GM21390 (cell line): Measurements from ENCODE around the gene ZNF200.
"Not testable (repeated sequence)": the region's sequence is repeated elsewhere in the genome, so short reads cannot be mapped to it uniquely, and the experiment has no call there.

Experiments used
- ATAC-seq: cut with Tn5 transposase; IDR thresholded peaks from one replicate; pipeline ENCODE4 v1.9.1; 2021; ENCODE audit not compliant: unreplicated experiment

The ZNF200 gene

DNA sequence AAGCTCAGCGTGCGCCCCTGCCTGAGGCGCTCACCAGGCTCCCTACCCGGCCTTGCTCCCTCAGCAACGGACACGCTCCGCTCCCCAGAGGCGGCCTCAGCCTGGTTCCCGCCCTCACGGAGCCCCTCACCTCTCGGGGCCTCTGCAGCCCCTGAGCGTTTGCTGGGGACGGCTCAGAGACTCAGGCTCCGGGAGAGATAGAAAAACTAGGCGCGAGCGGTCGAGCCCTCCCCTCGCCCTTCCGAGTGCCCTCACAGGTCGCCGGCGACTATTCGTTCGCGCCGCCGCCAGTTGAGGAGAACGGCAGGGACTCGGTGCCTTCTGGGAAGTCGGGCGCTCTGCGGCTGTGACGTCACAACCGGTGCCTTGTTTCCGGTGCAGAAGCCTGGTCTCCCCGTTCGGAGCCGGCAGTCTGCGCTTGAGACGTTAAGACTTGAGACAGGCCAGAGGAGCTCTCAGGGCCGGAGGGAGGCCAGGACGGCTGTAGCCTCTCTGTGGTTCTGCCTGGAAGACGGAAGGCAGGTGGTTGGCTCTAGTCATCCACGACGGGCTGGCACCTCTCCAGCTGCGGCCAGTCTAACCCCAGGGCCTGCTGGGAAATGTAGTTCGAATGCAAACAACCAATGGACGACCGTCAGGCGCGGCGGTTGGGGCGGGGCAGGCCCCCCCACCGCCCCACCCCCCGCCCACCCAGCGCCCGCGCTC is at the start of gene ZNF200:
ZNF200 (minus strand) TSS at position 302 of the 705 bp plus-strand sequence. CDS start 1,403 bp downstream, outside the sequence.
- ATAC-seq, result peak; percentile 90

- ATAC-seq, result no peak
Observed at GRCh38 chr16:3283543-3284447, 48.8 kb upstream of the ZNF200 start.

- peak; percentile 78 for ATAC-seq
Observed at GRCh38 chr16:3282730-3283542, 48.0 kb upstream of the ZNF200 start, which contains the start of gene ZNF263. Gene ZNF263, plus strand, starts transcription at chr16:3283491. Its CDS starts 328 bp downstream, at chr16:3283819.

- ATAC-seq, result peak; percentile 22
Observed at GRCh38 chr16:3282103-3282729, 47.3 kb upstream of the ZNF200 start.

DNA sequence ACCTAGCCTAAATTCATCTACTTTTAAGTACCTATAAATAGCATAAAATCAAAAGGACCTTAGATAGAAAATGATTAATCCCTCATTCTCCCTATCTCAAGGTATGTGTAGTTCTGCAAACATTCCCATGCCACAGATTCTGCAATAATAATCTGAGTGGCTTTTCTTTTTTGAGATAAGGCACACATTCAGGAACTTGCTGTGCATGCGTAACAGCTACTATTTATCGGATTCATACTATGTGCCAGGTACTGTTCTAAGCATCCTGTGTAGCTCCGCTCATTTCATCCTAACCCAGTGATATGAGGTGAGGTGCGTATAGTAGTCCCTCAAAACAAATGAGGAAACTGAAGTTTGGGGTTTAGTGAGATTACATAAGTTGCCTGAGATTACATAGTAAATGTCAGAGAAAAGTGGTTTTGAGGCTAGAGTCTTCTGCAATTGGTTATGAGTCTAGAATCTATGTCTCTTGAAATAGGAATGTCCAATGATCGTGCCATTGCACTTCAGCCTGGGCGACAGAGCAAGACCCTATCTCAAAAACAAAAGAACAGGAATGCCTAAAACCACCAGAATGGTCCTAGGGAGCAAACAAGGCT is 46.4 kb upstream of the ZNF200 start:
- no peak for ATAC-seq

DNA sequence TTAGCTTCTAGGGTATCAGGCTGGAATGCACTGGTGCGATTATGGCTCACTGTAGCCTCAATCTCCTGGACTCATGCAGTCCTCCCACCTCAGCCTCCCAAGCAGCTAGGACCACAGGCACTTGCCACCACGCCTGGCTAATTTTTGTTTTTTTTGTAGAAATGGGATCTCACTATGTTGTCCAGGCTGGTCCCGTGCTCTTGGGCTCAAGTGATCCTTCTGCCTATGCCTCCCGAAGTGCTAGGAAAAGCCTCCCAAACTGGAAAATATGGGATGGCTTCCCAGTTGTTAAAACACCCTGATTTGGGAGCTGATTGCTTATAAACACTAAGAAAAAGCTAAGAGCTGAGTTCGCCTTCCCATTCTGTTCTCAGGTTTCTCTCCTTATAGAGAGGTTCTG is 41.7 kb upstream of the ZNF200 start:
- no peak for ATAC-seq

DNA sequence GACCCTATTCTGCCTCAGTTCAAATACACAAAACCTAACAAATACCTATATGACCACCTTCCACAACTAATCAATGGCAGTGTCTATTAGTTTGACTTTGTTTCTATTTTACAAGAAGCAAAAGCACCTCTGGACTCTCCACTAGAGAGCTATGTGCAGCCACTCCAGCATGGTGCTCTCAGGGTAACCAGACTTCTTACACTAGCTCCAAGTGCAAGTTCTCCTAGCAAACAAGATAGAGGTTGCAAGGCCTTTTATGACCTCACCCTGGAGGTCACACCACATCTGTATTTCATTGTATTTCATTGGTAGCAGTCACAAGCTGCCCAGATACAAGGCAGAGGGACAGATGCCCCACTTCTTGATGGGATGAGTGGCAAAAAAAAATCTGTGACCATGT is 40.0 kb upstream of the ZNF200 start:
- ATAC-seq, result no peak

GRCh38 chr16:3274490-3274889 is 39.5 kb upstream of the ZNF200 start:
- ATAC-seq, result no peak

DNA sequence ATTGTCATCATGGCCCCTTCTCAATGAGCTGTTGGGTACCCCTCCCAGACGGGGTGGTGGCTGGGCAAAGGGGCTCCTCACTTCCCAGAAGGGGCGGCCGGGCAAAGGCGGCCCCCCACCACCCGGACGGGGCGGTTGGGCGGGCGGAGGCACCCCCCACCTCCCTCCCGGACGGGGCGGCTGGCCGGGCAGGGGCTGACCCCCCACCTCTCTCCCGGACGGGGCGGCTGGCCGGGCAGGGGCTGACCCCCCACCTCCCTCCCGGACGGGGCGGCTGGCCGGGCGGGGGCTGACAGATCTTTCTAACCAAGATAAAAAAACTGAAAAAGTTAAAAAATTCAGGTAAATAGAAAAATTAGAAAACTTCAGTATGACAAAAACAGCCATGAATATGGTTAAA is 36.3 kb upstream of the ZNF200 start:
- not testable (repeated sequence) for ATAC-seq

- ATAC-seq, result not testable (repeated sequence)
Observed at GRCh38 chr16:3270718-3271117, 35.8 kb upstream of the ZNF200 start.

- no peak for ATAC-seq
Observed at GRCh38 chr16:3268294-3268693, 33.3 kb upstream of the ZNF200 start.

- no peak for ATAC-seq
Observed at GRCh38 chr16:3266873-3267537, 32.0 kb upstream of the ZNF200 start.

DNA sequence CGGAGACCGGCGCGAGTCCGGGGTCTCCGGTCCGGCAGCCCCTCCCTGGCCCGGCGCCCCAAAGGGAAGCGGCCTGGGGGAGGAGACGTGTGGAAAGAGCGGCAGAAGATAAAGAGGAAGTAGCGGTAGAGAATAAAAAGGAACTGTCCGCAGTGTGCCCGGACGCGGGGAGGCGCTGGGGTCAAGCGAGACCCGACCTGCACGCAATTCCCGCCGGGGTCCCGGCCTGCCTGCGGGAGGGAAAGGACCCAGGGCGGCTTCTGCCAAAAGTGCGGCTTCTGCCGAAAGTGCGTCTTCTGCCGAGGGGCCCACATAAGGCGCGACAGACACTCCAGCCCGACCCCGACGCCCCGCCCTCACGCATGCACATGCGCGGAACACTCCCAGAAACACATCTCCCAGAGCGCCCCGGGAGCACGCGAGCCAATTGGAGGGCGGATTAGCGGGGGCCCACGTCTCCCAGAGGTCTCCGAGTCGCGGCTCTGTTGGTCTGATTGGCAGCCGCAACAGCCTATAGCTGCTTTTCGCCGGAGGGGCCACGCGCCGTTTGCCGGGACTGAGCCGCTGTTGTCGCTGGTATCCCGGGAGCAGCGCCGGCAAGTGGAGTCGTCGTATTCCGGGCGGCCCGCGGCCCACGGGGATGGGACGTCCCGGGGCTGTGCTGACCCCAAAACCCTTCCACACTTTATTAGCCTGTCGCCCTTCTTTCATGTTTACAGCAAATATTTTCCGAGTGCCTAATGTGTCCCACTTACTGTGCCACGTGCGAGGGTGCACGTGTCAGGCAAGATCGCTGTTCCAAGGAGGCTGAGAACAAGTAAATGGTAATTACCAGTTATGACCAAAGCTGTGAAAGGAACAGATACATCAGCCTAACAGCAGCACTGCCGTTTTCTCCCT is 29.4 kb upstream of the ZNF200 start:
- ATAC-seq, result peak; percentile 76

GRCh38 chr16:3262517-3262916 is 27.6 kb upstream of the ZNF200 start:
- ATAC-seq, result no peak

GRCh38 chr16:3259836-3260235 is 24.9 kb upstream of the ZNF200 start:
- ATAC-seq, result no peak

DNA sequence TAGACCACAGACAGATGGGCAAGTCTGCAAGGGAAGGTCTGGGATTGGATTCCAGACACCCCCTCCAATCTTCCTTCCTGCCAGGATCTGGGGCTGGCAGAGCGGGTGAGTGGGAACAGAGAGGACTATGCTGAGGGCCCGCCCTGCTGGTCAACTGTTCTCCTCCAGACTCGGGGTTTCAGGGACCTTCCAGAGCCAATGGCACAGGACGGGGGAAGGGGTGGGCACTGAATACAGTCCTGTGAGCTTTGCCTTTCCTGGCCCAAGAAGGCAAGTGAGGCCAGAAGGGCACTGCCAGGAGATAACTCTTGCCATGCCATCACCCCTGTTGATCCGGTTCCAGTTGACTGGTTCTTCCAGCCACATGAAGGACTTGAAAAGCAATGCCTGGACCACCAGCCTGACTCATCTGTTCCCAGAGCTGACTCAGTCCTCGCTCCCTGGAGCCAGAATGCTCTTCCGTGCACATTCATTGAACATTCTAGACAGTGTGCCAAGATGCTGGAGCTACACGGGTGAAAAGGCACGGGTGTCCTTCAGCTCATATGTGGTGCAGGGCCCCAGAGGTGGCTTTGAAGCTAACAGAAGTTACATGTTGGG is 22.0 kb upstream of the ZNF200 start:
- ATAC-seq, result no peak

GRCh38 chr16:3256146-3256865 is 21.3 kb upstream of the ZNF200 start, which contains the start of gene MEFV:
Gene MEFV, minus strand, starts transcription at chr16:3256633. Its CDS starts 46 bp downstream, at chr16:3256587.
- no peak for ATAC-seq

GRCh38 chr16:3254309-3254708 is 19.4 kb upstream of the ZNF200 start:
- ATAC-seq, result no peak
